ENCODE data around the gene SBF1. TPM values are rescaled to one million over a fixed set of nuclear protein-coding genes. Genes with fewer than 3 reads are reported as not detected.

Gene SBF1
- polyA plus RNA-seq, 1 donor (not counting 4 experiments of a cell fraction or from before 2014, with no cell fraction given) = 16.2 TPM

GRCh38 chr22:50502628-50503474, 28.0 kb upstream of the SBF1 start:
- no peak overlapping the region for H3K27ac ChIP-seq (ENCODE audit: control insufficient read depth, insufficient read depth, low read length)
- no peak overlapping the region for H2AFZ ChIP-seq (ENCODE audit: control insufficient read depth, low read length)
- no peaks in the 10 kb centered on the region for H4K20me1 ChIP-seq (ENCODE audit: control insufficient read depth, extremely low read depth, insufficient read depth, low read length)
- no peaks in the 10 kb centered on the region for H3K9me1 ChIP-seq (ENCODE audit: control insufficient read depth, extremely low read depth, insufficient read depth, low read length)
- H3K27me3 ChIP-seq (ENCODE audit: control insufficient read depth, extremely low read depth, insufficient read depth, low read length) = no peaks in the 10 kb centered on the region
- dilution Hi-C loops (cut with MboI; ENCODE audit: extremely low pct_ligation_motif_present, low sequenced_read_pairs) = no loop called here
- H3K4me1 ChIP-seq (ENCODE audit: control insufficient read depth, extremely low read depth, insufficient read depth, low read length) = peaks cover 12% of the 10 kb centered on the region
- no peak for DNase-seq (ENCODE audit: low read depth, low spot score)
- no peak for FAIRE-seq
- no peak overlapping the region for H3K9ac ChIP-seq (ENCODE audit: control insufficient read depth, extremely low read depth, insufficient read depth, low read length)
- no peak for TF ChIP-seq EZH2 (IDR thresholded peaks at IDR 0.05; ENCODE audit: low read length)
- no peak for TF ChIP-seq CTCF (optimal IDR thresholded peaks at IDR 0.05 in 1 of 3, IDR thresholded peaks at IDR 0.05 in 1 of 3, conservative IDR thresholded peaks at IDR 0.05 in 1 of 3; ENCODE audit: extremely low read depth in 1 of 3, insufficient read depth in 2 of 3, low read length in 3 of 3)
- H3K4me2 ChIP-seq (ENCODE audit: control insufficient read depth, extremely low read depth, insufficient read depth, low read depth, low read length) = no peak overlapping the region
- H3K4me3 ChIP-seq (ENCODE audit: control insufficient read depth in 2 of 3, extremely low read depth in 1 of 3, insufficient read depth in 2 of 3, low read depth in 1 of 3, low read length in 3 of 3) = no peak overlapping the region
- peaks cover 13% of the 10 kb centered on the region for H3K79me2 ChIP-seq (ENCODE audit: control insufficient read depth, insufficient read depth, low read length)
- peaks cover 6 to 17% of the 10 kb centered on the region in 2 experiments for H3K36me3 ChIP-seq (ENCODE audit: control insufficient read depth in 2 of 2, extremely low read depth in 1 of 2, insufficient read depth in 2 of 2, low read length in 2 of 2)
- H3K9me3 ChIP-seq (ENCODE audit: control insufficient read depth, low read depth, low read length) = no peaks in the 10 kb centered on the region

GRCh38 chr22:50502096-50502495, 27.3 kb upstream of the SBF1 start:
- Histone ChIP-seq H4K20me1 (ENCODE audit: control insufficient read depth, extremely low read depth, insufficient read depth, low read length) (no peaks in the 10 kb centered on the region), H3K79me2 (ENCODE audit: control insufficient read depth, insufficient read depth, low read length) (peaks cover 11% of the 10 kb centered on the region), H3K36me3 (ENCODE audit: control insufficient read depth in 2 of 2, extremely low read depth in 1 of 2, insufficient read depth in 2 of 2, low read length in 2 of 2) (peaks cover 6 to 17% of the 10 kb centered on the region in 2 experiments), H3K4me2 (ENCODE audit: control insufficient read depth, extremely low read depth, insufficient read depth, low read depth, low read length) (no peak overlapping the region), H3K9me1 (ENCODE audit: control insufficient read depth, extremely low read depth, insufficient read depth, low read length) (no peaks in the 10 kb centered on the region), H3K9me3 (ENCODE audit: control insufficient read depth, low read depth, low read length) (no peaks in the 10 kb centered on the region), H3K9ac (ENCODE audit: control insufficient read depth, extremely low read depth, insufficient read depth, low read length) (no peak overlapping the region), H3K27me3 (ENCODE audit: control insufficient read depth, extremely low read depth, insufficient read depth, low read length) (no peaks in the 10 kb centered on the region), H3K4me3 (ENCODE audit: control insufficient read depth in 2 of 3, extremely low read depth in 1 of 3, insufficient read depth in 2 of 3, low read depth in 1 of 3, low read length in 3 of 3) (no peak overlapping the region), H3K27ac (ENCODE audit: control insufficient read depth, insufficient read depth, low read length) (no peak overlapping the region), H2AFZ (ENCODE audit: control insufficient read depth, low read length) (no peak overlapping the region), H3K4me1 (ENCODE audit: control insufficient read depth, extremely low read depth, insufficient read depth, low read length) (peaks cover 12% of the 10 kb centered on the region)
- FAIRE-seq = no peak
- dilution Hi-C loops (cut with MboI; ENCODE audit: extremely low pct_ligation_motif_present, low sequenced_read_pairs) = no loop called here
- TF ChIP-seq EZH2 (IDR thresholded peaks at IDR 0.05; ENCODE audit: low read length) = no peak
- TF ChIP-seq CTCF (optimal IDR thresholded peaks at IDR 0.05 in 1 of 3, IDR thresholded peaks at IDR 0.05 in 1 of 3, conservative IDR thresholded peaks at IDR 0.05 in 1 of 3; ENCODE audit: extremely low read depth in 1 of 3, insufficient read depth in 2 of 3, low read length in 3 of 3) = no peak
- DNase-seq (ENCODE audit: low read depth, low spot score) = no peak

Data from keratinocyte (primary cell).